SK-N-SH treated with all-trans-retinoic acid at 6 μM for 48 hours (cell line): ENCODE data around the gene BMS1.

Experiments used
- ARNTL ChIP-seq: fragments of 450-650 bp; formaldehyde crosslinking; IDR thresholded peaks from 2 replicates; pipeline ENCODE4 v1.5.0; 2020; ENCODE audit warnings: low read depth, mild to moderate bottlenecking, moderate library complexity, borderline replicate concordance
- BACH2 ChIP-seq: fragments of 250-450 bp; sonication (Bioruptor Pico); IDR thresholded peaks from 2 replicates; pipeline ENCODE4 v1.9.0; 2021; ENCODE audit warnings: mild to moderate bottlenecking, borderline replicate concordance
- ISL1 ChIP-seq: fragments of 250-450 bp; sonication (Bioruptor Pico); IDR thresholded peaks from 2 replicates; pipeline ENCODE4 v2.1.2; 2022; ENCODE audit warnings: mild to moderate bottlenecking, moderate library complexity
- PPARA ChIP-seq: fragments of 250-450 bp; sonication (Bioruptor Pico); IDR thresholded peaks from 2 replicates; pipeline ENCODE4 v1.5.0; 2020; ENCODE audit warnings: mild to moderate bottlenecking, borderline replicate concordance
- RARB ChIP-seq: fragments of 250-450 bp; sonication (Bioruptor Pico); IDR thresholded peaks from 2 replicates; pipeline ENCODE4 v1.8.0; 2021; ENCODE audit warnings: mild to moderate bottlenecking, moderate library complexity
- TCF4 ChIP-seq: fragments of 250-450 bp; sonication (Bioruptor Pico); IDR thresholded peaks from 2 replicates; pipeline ENCODE4 v1.8.0; 2021; ENCODE audit warnings: mild to moderate bottlenecking, moderate library complexity, borderline replicate concordance
- ZFP30 ChIP-seq: fragments of 450-650 bp; formaldehyde crosslinking; IDR thresholded peaks from 2 replicates; pipeline ENCODE4 v1.5.0; 2022; ENCODE audit warnings: mild to moderate bottlenecking, moderate library complexity
- ZNF565 ChIP-seq: fragments of 450-650 bp; formaldehyde crosslinking; conservative IDR thresholded peaks from 2 replicates; pipeline ENCODE4 v1.5.0; 2020; ENCODE audit warnings: low read depth, mild to moderate bottlenecking, moderate library complexity
- ZNF70 ChIP-seq: fragments of 450-650 bp; formaldehyde crosslinking; IDR thresholded peaks from 2 replicates; pipeline ENCODE4 v1.5.0; 2020; ENCODE audit warnings: mild to moderate bottlenecking, moderate library complexity
- ZNF8 ChIP-seq: fragments of 450-650 bp; formaldehyde crosslinking; IDR thresholded peaks from 2 replicates; pipeline ENCODE4 v1.5.0; 2020; ENCODE audit warnings: mild to moderate bottlenecking, moderate library complexity
- TF ChIP-seq, protein P1 (sequence below): fragments of 250-450 bp; sonication (Bioruptor Pico); IDR thresholded peaks from 2 replicates; pipeline ENCODE4 v1.8.0; 2020; ENCODE audit warnings: mild to moderate bottlenecking, moderate library complexity, borderline replicate concordance
- TF ChIP-seq, protein P2 (sequence below): fragments of 250-450 bp; sonication (Bioruptor Pico); IDR thresholded peaks from 2 replicates; pipeline ENCODE4 v1.5.0; 2020; ENCODE audit warnings: mild to moderate bottlenecking, moderate library complexity
- TF ChIP-seq, protein P3 (sequence below): fragments of 250-450 bp; sonication (Bioruptor Pico); IDR thresholded peaks from 2 replicates; pipeline ENCODE4 v1.5.1; 2020; ENCODE audit warnings: low read depth, mild to moderate bottlenecking, moderate library complexity

DNA sequence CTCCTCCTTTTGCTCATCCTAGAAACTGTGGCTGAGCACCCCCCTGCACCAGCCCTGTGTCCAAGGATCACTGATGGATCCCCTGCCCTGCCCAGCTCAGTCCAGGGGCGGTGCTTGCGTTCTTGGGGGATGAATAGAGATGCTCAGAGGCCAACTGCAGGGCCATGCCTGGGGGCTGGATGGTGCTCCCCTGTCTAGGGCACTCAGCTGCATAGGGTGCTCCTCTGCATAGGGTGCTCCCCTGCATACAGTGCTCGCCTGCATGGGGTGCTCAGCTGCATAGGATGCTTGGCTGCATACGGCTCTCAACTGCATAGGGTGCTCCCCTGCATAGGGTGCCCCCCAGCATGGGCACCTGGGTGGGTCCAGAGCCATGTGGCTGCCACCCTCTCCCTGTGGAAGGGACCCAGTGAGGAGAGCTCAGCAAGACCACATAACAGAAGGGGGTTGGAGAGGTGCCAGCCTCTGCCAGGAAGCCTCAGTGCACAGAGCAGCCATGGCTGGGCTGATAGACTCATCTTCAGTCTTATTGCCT is 95.0 kb downstream of the BMS1 start:
- no peak for TF ChIP-seq TCF4
- TF ChIP-seq ZFP30 (CRISPR knock-in tag), result no peak
- TF ChIP-seq RARB (CRISPR knock-in tag), result no peak
- TF ChIP-seq, protein P1, sequence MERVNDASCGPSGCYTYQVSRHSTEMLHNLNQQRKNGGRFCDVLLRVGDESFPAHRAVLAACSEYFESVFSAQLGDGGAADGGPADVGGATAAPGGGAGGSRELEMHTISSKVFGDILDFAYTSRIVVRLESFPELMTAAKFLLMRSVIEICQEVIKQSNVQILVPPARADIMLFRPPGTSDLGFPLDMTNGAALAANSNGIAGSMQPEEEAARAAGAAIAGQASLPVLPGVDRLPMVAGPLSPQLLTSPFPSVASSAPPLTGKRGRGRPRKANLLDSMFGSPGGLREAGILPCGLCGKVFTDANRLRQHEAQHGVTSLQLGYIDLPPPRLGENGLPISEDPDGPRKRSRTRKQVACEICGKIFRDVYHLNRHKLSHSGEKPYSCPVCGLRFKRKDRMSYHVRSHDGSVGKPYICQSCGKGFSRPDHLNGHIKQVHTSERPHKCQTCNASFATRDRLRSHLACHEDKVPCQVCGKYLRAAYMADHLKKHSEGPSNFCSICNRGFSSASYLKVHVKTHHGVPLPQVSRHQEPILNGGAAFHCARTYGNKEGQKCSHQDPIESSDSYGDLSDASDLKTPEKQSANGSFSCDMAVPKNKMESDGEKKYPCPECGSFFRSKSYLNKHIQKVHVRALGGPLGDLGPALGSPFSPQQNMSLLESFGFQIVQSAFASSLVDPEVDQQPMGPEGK (CRISPR knock-in tag), result no peak
- no peak for TF ChIP-seq PPARA
- no peak for TF ChIP-seq ISL1 (CRISPR knock-in tag)
- TF ChIP-seq ARNTL (CRISPR knock-in tag), result no peak
- TF ChIP-seq, protein P2, sequence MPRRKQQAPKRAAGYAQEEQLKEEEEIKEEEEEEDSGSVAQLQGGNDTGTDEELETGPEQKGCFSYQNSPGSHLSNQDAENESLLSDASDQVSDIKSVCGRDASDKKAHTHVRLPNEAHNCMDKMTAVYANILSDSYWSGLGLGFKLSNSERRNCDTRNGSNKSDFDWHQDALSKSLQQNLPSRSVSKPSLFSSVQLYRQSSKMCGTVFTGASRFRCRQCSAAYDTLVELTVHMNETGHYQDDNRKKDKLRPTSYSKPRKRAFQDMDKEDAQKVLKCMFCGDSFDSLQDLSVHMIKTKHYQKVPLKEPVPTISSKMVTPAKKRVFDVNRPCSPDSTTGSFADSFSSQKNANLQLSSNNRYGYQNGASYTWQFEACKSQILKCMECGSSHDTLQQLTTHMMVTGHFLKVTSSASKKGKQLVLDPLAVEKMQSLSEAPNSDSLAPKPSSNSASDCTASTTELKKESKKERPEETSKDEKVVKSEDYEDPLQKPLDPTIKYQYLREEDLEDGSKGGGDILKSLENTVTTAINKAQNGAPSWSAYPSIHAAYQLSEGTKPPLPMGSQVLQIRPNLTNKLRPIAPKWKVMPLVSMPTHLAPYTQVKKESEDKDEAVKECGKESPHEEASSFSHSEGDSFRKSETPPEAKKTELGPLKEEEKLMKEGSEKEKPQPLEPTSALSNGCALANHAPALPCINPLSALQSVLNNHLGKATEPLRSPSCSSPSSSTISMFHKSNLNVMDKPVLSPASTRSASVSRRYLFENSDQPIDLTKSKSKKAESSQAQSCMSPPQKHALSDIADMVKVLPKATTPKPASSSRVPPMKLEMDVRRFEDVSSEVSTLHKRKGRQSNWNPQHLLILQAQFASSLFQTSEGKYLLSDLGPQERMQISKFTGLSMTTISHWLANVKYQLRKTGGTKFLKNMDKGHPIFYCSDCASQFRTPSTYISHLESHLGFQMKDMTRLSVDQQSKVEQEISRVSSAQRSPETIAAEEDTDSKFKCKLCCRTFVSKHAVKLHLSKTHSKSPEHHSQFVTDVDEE (CRISPR knock-in tag), result no peak
- TF ChIP-seq, protein P3, sequence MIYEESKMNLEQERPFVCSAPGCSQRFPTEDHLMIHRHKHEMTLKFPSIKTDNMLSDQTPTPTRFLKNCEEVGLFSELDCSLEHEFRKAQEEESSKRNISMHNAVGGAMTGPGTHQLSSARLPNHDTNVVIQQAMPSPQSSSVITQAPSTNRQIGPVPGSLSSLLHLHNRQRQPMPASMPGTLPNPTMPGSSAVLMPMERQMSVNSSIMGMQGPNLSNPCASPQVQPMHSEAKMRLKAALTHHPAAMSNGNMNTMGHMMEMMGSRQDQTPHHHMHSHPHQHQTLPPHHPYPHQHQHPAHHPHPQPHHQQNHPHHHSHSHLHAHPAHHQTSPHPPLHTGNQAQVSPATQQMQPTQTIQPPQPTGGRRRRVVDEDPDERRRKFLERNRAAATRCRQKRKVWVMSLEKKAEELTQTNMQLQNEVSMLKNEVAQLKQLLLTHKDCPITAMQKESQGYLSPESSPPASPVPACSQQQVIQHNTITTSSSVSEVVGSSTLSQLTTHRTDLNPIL, result no peak
- no peak for TF ChIP-seq BACH2
- no peak for TF ChIP-seq ZNF70 (CRISPR knock-in tag)
- TF ChIP-seq ZNF8, result no peak
- no peak for TF ChIP-seq ZNF565 (CRISPR knock-in tag)
